GM12875 (cell line): Measurements from ENCODE around the gene AP2A2.

Experiments
- H3K4me3 ChIP-seq: one replicate; pipeline ENCODE4 v1.5.1; 2011; ENCODE audit warnings: low read depth, low read length, control low read depth
- TF ChIP-seq, protein P1 (sequence below): IDR thresholded peaks from 2 replicates; pipeline ENCODE4 v1.5.1; 2011; ENCODE audit warnings: low read depth, mild to moderate bottlenecking, control low read depth, inconsistent platforms, low read length, moderate library complexity, borderline replicate concordance; ENCODE audit not compliant: insufficient read depth

AP2A2 gene

DNA sequence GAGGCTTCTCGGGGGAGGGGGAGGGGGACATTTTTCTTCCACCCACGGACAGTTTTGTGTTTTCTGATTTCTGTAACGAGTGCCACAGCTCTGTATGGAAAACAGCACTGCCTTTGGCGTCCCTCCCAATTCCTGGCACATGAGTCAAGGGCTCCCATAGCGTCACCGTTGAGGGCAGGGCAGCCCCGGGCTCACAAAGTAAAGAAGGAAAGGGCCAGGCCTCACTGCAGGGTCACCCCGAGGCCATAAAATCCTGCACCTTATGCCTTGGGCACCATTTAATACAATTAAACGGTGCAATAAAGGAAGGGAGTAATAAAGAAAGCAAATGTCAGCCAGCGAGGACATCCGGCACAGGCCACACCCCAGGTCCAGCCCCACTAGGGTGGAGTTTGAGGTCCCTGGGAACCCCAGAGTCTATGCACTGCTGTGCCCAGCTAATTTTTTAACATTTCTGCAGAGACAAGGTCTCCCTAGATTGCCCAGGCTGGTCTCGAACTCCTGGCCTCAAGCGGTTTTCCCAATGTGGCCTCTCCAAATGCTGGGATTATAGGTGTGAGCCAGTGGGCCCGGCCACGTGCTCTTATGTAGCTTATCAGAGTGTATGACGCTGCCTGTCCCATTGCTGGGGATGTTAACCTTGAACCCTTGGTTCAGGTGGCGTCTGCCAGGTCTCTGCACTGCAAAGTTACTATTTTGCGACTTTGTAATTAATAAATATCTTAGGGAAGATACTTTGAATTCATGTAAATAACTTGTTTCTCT is 135.4 kb downstream of the AP2A2 start:
- TF ChIP-seq, protein P1, sequence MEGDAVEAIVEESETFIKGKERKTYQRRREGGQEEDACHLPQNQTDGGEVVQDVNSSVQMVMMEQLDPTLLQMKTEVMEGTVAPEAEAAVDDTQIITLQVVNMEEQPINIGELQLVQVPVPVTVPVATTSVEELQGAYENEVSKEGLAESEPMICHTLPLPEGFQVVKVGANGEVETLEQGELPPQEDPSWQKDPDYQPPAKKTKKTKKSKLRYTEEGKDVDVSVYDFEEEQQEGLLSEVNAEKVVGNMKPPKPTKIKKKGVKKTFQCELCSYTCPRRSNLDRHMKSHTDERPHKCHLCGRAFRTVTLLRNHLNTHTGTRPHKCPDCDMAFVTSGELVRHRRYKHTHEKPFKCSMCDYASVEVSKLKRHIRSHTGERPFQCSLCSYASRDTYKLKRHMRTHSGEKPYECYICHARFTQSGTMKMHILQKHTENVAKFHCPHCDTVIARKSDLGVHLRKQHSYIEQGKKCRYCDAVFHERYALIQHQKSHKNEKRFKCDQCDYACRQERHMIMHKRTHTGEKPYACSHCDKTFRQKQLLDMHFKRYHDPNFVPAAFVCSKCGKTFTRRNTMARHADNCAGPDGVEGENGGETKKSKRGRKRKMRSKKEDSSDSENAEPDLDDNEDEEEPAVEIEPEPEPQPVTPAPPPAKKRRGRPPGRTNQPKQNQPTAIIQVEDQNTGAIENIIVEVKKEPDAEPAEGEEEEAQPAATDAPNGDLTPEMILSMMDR: no peak
- H3K4me3 ChIP-seq: no peak overlapping the region
